ENCODE results near the gene AUTS2. TPM values are rescaled to one million over a fixed set of nuclear protein-coding genes. Genes with fewer than 3 reads are reported as not detected.

AUTS2 gene
- total and polyA plus RNA-seq, 9 of the 15 experiments (the other 6 are each of a cell fraction or from before 2014, with no cell fraction given): 0.58 TPM; not detected in 8

- Histone ChIP-seq H3K4me1 (replicated peaks in 1 of 2; ENCODE audit: control insufficient read depth in 2 of 2, insufficient read depth in 2 of 2, low read length in 2 of 2) (no peaks in the 10 kb centered on the region), H3K27me3 (ENCODE audit: control insufficient read depth in 2 of 2, insufficient read depth in 2 of 2, low read length in 2 of 2) (no peaks in the 10 kb centered on the region), H3K9me1 (ENCODE audit: control insufficient read depth, insufficient read depth, low read length) (no peaks in the 10 kb centered on the region), H3K4me2 (ENCODE audit: insufficient read depth, low read length) (no peak overlapping the region), H2AFZ (ENCODE audit: low read depth, low read length) (no peak overlapping the region), H3K9me3 (replicated peaks; ENCODE audit: control insufficient read depth, insufficient read depth, low read depth, low read length) (no peaks in the 10 kb centered on the region), H3K9ac (ENCODE audit: insufficient read depth in 1 of 2, low read depth in 2 of 2, low read length in 2 of 2) (no peak overlapping the region), H3K36me3 (ENCODE audit: control insufficient read depth, insufficient read depth, low read length) (no peaks in the 10 kb centered on the region), H3K4me3 (no peak overlapping the region), H4K20me1 (replicated peaks; ENCODE audit: control insufficient read depth, insufficient read depth, low read length) (no peaks in the 10 kb centered on the region), H3K79me2 (ENCODE audit: control insufficient read depth, insufficient read depth, low read length) (no peaks in the 10 kb centered on the region), H3K27ac (ENCODE audit: extremely low read depth, low read depth, low read length) (no peak overlapping the region)
- POLR2A ChIA-PET: interaction anchor here (0.6 kb wide), 1 partner anchor 45 kb away, joined by 3 read pairs; no protein-coding TSS in a partner anchor
- intact Hi-C loops (cut with micrococcal nuclease): no loop called here
- in situ Hi-C loops (cut with MboI): no loop called here
- WGBS (ENCODE audit: insufficient coverage, low coverage, missing lambda C conversion rate): 3% methylated on average over 3 of the region's 3 CpGs
- CTCF ChIA-PET (ENCODE audit: low intra/inter-chr PET ratio): no interaction called here
- TF ChIP-seq RBBP5 (IDR thresholded peaks at IDR 0.05; ENCODE audit: borderline replicate concordance, insufficient read depth, low read length, poor library complexity, severe bottlenecking) (no peak), NEUROD1 (IDR thresholded peaks at IDR 0.05; ENCODE audit: borderline replicate concordance, low read depth, low read length, partially characterized antibody) (no peak)
- FAIRE-seq (no peak), ATAC-seq (no peak), DNase-seq (ENCODE audit: extremely low read depth in 1 of 4, low spot score in 3 of 4) (no peak)
- no TSS peak for BruUV-seq (replicated peaks)
Measured at GRCh38 chr7:70135656-70136055, 537.4 kb downstream of the AUTS2 start.

- no peak overlapping the region for H3K4me3 ChIP-seq
- no peaks in the 10 kb centered on the region for H3K9me1 ChIP-seq (ENCODE audit: control insufficient read depth, insufficient read depth, low read length)
- H3K79me2 ChIP-seq (ENCODE audit: control insufficient read depth, insufficient read depth, low read length): no peaks in the 10 kb centered on the region
- ChIA-PET POLR2A (interaction anchor here (1.7 kb wide), 1 partner anchor 11 kb away, joined by 4 read pairs; no protein-coding TSS in a partner anchor), CTCF (ENCODE audit: low intra/inter-chr PET ratio) (no interaction called here)
- no peak for TF ChIP-seq FOXA3 (CRISPR knock-in tag; conservative IDR thresholded peaks at IDR 0.05 in 1 of 2, IDR thresholded peaks at IDR 0.05 in 1 of 2)
- TF ChIP-seq CBX8 (IDR thresholded peaks at IDR 0.05; ENCODE audit: borderline replicate concordance, extremely low read depth, low read depth, low read length, poor library complexity, severe bottlenecking): no peak
- TF ChIP-seq HSF4 (CRISPR knock-in tag; IDR thresholded peaks at IDR 0.05; ENCODE audit: borderline replicate concordance): no peak
- no peak for TF ChIP-seq FOXK1 (CRISPR knock-in tag; IDR thresholded peaks at IDR 0.05; ENCODE audit: borderline replicate concordance)
- TF ChIP-seq HNRNPH1 (optimal IDR thresholded peaks at IDR 0.05; ENCODE audit: low read depth, low read length): no peak
- TF ChIP-seq RNF2 (IDR thresholded peaks at IDR 0.05): no peak
- FAIRE-seq (no peak), DNase-seq (ENCODE audit: extremely low read depth in 1 of 4, low spot score in 3 of 4) (no peak), ATAC-seq (no peak)
- in situ Hi-C loops (cut with MboI): no loop called here
- no peak overlapping the region for H3K4me2 ChIP-seq (ENCODE audit: insufficient read depth, low read length)
- no peaks in the 10 kb centered on the region for H3K36me3 ChIP-seq (ENCODE audit: control insufficient read depth, insufficient read depth, low read length)
- WGBS (ENCODE audit: insufficient coverage, low coverage, missing lambda C conversion rate): 0% methylated on average over 4 of the region's 4 CpGs
- H3K9ac ChIP-seq (ENCODE audit: insufficient read depth in 1 of 2, low read depth in 2 of 2, low read length in 2 of 2): no peak overlapping the region
- no peaks in the 10 kb centered on the region for H3K27me3 ChIP-seq (ENCODE audit: control insufficient read depth in 2 of 2, insufficient read depth in 2 of 2, low read length in 2 of 2)
- BruUV-seq (replicated peaks): no TSS peak
- H3K27ac ChIP-seq (ENCODE audit: extremely low read depth, low read depth, low read length): no peak overlapping the region
- H3K9me3 ChIP-seq (replicated peaks; ENCODE audit: control insufficient read depth, insufficient read depth, low read depth, low read length): no peaks in the 10 kb centered on the region
- H4K20me1 ChIP-seq (replicated peaks; ENCODE audit: control insufficient read depth, insufficient read depth, low read length): no peaks in the 10 kb centered on the region
- no peaks in the 10 kb centered on the region for H3K4me1 ChIP-seq (replicated peaks in 1 of 2; ENCODE audit: control insufficient read depth in 2 of 2, insufficient read depth in 2 of 2, low read length in 2 of 2)
- H2AFZ ChIP-seq (ENCODE audit: low read depth, low read length): no peak overlapping the region
- intact Hi-C loops (cut with micrococcal nuclease): no loop called here
Measured at GRCh38 chr7:70137126-70137525, 538.9 kb downstream of the AUTS2 start.
